ENCODE results near the gene FAM200A. TPM values are rescaled to one million over a fixed set of nuclear protein-coding genes. Genes with fewer than 3 reads are reported as not detected.

FAM200A gene
- total RNA-seq, 4 donors from 2014 or later: 3.5 to 8.6 (median 4.3) TPM

GRCh38 chr7:99559175-99559915, 7.4 kb upstream of the FAM200A start:
- H3K9me3 ChIP-seq: no peaks in the 10 kb centered on the region
- WGBS, 2 donors (ENCODE audit: low coverage in 1 of 2): 21 to 36% methylated on average over 19 to 22 of the region's 31 CpGs
- no peak for TF ChIP-seq POLR2A (IDR thresholded peaks at IDR 0.05)
- no peak for TF ChIP-seq POLR2AphosphoS5 (IDR thresholded peaks at IDR 0.05)
- no peak for TF ChIP-seq CTCF (IDR thresholded peaks at IDR 0.05)
- no peak for TF ChIP-seq EP300 (IDR thresholded peaks at IDR 0.05)
- no peak for ATAC-seq
- peak overlapping the region; percentile 88 to 99 (median 96) for H3K27ac ChIP-seq
- H3K4me1 ChIP-seq: peaks cover 0 to 60% (median 18%) of the 10 kb centered on the region in 3 donors
- peaks cover 0 to 64% of the 10 kb centered on the region in 2 donors for H3K36me3 ChIP-seq
- H3K27me3 ChIP-seq: no peaks in the 10 kb centered on the region
- peak overlapping the region; percentile 81 to 83 for H3K4me3 ChIP-seq

- peak; percentile 89 for TF ChIP-seq POLR2AphosphoS5 (IDR thresholded peaks at IDR 0.05)
- TF ChIP-seq CTCF (IDR thresholded peaks at IDR 0.05): no peak
- peak; percentile 78 to 87 for TF ChIP-seq POLR2A (IDR thresholded peaks at IDR 0.05)
- Histone ChIP-seq H3K36me3 (peaks cover 0 to 60% of the 10 kb centered on the region in 2 donors), H3K9me3 (no peaks in the 10 kb centered on the region), H3K27me3 (no peaks in the 10 kb centered on the region), H3K4me3 (peak within 1 kb of the TSS; percentile 81 to 83), H3K27ac (peak within 1 kb of the TSS; percentile 88 to 99 (median 96)), H3K4me1 (peaks cover 0 to 60% (median 18%) of the 10 kb centered on the region in 3 donors)
- ATAC-seq: peak; percentile 98
- 0% methylated on average over 2 of the region's 73 CpGs; no CpG with 5 or more reads in 1 of the 2 donors for WGBS, 2 donors (ENCODE audit: low coverage in 1 of 2)
Observed at GRCh38 chr7:99558306-99559174, 6.6 kb upstream of the FAM200A start, which contains the start of gene ZNF655. Gene ZNF655 (plus strand): TSS chr7:99558642. CDS start chr7:99560560, 1,918 bp downstream.

GRCh38 chr7:99557940-99558305, 6.0 kb upstream of the FAM200A start:
- no peaks in the 10 kb centered on the region for H3K9me3 ChIP-seq

GRCh38 chr7:99557196-99557607, 5.3 kb upstream of the FAM200A start:
- TF ChIP-seq CTCF (IDR thresholded peaks at IDR 0.05): no peak
- no peak for TF ChIP-seq POLR2AphosphoS5 (IDR thresholded peaks at IDR 0.05)
- no peak for TF ChIP-seq EP300 (IDR thresholded peaks at IDR 0.05)
- no peak for TF ChIP-seq POLR2A (IDR thresholded peaks at IDR 0.05)
- no peaks in the 10 kb centered on the region for H3K27me3 ChIP-seq
- 61 to 75% methylated on average over 4 of the region's 4 CpGs for WGBS, 2 donors (ENCODE audit: low coverage in 1 of 2)
- peaks cover 0 to 53% (median 21%) of the 10 kb centered on the region in 3 donors for H3K4me1 ChIP-seq
- peaks cover 0 to 46% of the 10 kb centered on the region in 2 donors for H3K36me3 ChIP-seq
- no peak for ATAC-seq
- H3K9me3 ChIP-seq: no peaks in the 10 kb centered on the region
- H3K27ac ChIP-seq: peak overlapping the region in 3 of 4 donors; percentile 95 to 99 (median 96)
- peak overlapping the region; percentile 81 to 83 for H3K4me3 ChIP-seq

More at GRCh38 chr7:99557940-99558305, 6.0 kb upstream of the FAM200A start:
- H3K4me3 ChIP-seq: peak overlapping the region; percentile 81 to 83
- no peaks in the 10 kb centered on the region for H3K27me3 ChIP-seq
- TF ChIP-seq CTCF (IDR thresholded peaks at IDR 0.05) (no peak), POLR2AphosphoS5 (IDR thresholded peaks at IDR 0.05) (no peak), POLR2A (IDR thresholded peaks at IDR 0.05) (no peak), EP300 (IDR thresholded peaks at IDR 0.05) (no peak)
- peak overlapping the region; percentile 88 to 99 (median 96) for H3K27ac ChIP-seq
- H3K36me3 ChIP-seq: peaks cover 0 to 53% of the 10 kb centered on the region in 2 donors
- peak; percentile 69 for ATAC-seq
- H3K4me1 ChIP-seq: peaks cover 0 to 54% (median 18%) of the 10 kb centered on the region in 3 donors
- WGBS, 2 donors (ENCODE audit: low coverage in 1 of 2): 0 to 5% methylated on average over 8 to 11 of the region's 17 CpGs
